HG02588 (cell line): ENCODE measurements around the gene BSG.
"Not testable (repeated sequence)": the region's sequence is repeated elsewhere in the genome, so short reads cannot be mapped to it uniquely, and the experiment has no call there.

Experiments
- ATAC-seq: cut with Tn5 transposase; IDR thresholded peaks from one replicate; pipeline ENCODE4 v1.9.1; 2021; ENCODE audit warnings: mild to moderate bottlenecking, moderate library complexity; ENCODE audit not compliant: unreplicated experiment

The BSG gene

DNA sequence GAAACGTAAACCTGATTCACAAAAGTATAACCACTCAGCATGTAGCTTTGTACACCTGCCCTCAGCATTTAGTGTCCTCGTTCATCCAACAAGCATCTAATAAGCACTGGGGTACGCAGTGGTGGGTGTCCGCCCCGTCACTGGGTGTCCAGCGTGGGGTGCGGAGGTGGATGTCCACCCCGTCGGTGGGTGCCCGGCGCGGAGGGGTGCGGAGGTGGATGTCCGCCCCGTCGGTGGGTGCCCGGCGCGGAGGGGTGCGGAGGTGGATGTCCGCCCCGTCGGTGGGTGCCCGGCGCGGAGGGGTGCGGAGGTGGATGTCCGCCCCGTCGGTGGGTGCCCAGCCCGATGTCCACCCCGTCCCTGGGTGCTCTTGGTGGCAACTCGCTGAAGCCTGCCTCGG, 12.8 kb downstream of the BSG start:
- not testable (repeated sequence) for ATAC-seq

DNA sequence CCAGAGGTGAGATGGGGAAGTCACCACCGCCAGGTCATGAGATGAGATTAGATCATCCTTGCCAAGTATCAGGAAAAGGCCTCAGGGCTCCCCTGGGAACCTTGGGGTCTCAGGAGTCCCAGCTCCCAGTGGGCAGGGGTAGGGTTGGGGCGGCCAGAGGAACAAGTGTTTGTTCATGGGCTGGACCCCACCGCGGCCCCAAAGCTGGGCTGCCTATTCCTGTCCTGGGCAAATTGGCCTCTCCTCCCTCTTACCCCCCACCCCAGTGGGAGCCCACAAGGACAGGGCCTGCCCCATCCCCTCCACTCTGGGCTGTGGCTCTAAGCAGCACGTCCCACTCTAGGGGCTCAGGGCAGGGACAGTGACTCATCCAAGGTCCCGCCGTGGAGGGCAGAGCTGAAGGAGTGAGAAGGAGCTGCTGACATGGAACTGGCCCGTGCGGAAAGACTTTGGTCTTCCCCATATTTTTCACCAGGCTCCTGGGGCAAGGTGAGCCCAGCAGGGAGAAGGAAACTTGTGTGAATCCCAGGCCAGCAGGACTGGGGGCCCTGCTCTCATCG, 13.2 kb downstream of the BSG start:
- ATAC-seq: no peak

DNA sequence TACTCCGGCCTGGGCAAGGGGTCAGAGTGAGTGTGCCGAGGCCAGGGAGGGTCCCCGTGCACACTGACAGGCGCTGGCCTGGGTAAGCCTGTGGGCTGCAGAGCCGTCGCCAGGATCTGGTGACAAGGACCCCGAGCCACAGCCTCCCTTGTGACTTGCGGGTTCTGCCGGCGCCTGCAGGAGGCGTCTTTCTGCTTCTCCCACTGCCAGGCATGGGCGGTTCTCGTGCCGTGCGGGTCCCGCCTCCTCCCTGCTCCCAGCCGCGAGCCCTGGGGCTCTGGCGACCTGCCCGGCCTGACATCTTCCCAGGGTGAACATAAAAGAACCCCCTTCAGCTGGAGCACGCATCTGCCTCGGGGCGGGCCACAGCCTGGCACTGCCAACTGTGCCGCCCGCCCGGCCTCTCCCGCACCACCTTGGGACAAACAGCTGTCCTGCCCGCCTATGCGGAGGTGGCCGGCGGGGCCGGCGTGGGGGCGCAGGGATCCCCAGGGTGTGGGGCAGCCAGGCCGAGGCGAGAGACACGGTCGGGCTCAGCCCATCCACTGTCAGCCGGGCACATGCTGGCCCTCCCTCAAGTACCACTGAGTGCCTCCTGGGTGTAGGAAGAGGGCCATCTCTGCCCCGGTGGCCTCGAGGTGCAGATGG, 15.8 kb downstream of the BSG start:
- ATAC-seq: no peak

DNA sequence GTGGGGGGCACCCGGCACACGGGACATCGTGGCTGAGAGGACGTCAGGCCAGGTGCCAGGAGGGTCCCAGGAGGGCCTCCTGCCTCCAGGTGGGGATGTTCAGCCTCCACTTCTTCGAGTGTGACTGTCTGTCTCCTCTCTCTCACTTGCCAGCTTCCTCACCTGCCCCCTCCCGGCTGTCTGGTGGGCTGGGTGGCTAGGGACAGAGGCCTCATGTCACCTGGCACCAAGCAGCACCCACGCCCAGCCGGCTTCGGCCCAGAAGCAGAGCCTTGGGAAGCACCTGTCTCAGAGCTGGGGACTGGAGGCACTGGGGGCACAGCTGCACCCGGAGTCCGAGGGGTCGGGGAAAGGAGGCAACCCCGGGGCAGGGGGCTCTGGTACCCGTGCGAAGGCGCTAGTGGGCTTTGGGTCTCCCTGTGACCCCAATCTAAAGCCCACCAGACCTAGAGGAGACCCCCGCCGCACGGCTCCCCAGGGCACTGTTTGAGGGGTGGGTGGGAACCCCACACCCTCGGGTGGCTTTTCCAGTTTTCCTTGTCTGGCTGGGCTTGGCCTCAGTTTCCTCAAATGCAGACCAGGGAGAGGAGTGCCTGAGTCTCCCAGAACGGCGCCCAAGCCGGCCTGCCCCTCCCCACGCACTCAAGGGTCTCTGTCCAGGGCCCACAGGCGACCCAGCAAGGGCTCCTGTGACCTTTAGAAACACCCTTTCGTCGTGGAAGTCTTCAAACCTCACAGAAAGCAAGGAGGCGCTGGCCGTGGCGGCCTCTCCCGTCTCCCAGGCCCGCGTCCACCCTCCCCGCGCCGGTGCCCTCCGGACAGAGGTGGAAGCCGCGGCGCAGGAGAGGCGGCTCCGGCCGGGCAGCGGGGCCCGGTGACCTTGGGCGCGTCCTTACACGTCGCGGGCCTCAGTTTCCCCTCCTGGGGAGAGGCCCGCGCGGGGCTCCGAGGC, 16.6 kb downstream of the BSG start:
- ATAC-seq: no peak

DNA sequence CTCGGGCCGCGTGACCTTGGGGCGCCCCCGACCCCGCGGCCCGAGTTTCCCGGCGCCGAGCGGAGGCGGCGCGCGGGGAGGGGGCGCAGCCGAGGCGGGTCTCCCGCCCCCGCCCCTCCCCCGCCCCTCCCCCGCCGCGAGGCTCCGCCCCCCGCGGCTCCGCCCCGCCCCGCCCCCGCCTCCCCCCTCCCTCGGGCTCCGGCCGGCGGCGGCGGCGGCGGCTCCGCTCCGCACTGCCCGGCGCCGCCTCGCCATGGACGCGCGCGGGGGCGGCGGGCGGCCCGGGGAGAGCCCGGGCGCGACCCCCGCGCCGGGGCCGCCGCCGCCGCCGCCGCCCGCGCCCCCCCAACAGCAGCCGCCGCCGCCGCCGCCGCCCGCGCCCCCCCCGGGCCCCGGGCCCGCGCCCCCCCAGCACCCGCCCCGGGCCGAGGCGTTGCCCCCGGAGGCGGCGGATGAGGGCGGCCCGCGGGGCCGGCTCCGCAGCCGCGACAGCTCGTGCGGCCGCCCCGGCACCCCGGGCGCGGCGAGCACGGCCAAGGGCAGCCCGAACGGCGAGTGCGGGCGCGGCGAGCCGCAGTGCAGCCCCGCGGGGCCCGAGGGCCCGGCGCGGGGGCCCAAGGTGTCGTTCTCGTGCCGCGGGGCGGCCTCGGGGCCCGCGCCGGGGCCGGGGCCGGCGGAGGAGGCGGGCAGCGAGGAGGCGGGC, 17.4 kb downstream of the BSG start, which contains the start of gene HCN2:
TSS of gene HCN2 (plus strand) at position 189 of the 703 bp plus-strand sequence. CDS start at position 254, 65 bp downstream.
- no peak for ATAC-seq

DNA sequence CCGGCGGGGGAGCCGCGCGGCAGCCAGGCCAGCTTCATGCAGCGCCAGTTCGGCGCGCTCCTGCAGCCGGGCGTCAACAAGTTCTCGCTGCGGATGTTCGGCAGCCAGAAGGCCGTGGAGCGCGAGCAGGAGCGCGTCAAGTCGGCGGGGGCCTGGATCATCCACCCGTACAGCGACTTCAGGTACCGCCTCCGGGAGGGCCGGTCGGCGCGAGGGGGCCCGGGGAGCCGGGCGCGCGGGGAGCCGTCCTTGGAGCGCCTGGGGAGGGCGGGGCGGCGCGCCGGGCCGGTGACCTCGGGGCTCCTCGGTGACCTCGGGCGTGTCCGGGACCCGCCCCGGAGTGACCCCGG, 18.0 kb downstream of the BSG start:
- ATAC-seq: no peak

DNA sequence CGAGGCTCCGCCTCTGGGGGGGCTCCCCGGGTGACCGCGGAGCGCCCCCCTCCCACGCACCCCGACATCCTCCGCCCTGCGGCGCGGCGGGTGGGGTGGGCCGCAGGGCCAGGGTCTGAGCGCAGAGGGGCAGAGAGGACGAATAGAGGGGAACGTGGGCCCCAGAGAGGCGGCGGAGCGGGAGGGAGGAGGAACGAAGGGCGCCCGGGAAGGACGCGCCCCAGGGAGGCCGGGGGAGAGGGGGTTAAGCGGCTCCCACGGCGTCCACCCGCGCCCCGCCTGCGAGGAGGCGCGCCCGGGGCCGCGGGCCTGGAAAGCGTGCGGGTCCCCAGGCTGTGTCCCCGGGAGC, 18.3 kb downstream of the BSG start:
- ATAC-seq: no peak

DNA sequence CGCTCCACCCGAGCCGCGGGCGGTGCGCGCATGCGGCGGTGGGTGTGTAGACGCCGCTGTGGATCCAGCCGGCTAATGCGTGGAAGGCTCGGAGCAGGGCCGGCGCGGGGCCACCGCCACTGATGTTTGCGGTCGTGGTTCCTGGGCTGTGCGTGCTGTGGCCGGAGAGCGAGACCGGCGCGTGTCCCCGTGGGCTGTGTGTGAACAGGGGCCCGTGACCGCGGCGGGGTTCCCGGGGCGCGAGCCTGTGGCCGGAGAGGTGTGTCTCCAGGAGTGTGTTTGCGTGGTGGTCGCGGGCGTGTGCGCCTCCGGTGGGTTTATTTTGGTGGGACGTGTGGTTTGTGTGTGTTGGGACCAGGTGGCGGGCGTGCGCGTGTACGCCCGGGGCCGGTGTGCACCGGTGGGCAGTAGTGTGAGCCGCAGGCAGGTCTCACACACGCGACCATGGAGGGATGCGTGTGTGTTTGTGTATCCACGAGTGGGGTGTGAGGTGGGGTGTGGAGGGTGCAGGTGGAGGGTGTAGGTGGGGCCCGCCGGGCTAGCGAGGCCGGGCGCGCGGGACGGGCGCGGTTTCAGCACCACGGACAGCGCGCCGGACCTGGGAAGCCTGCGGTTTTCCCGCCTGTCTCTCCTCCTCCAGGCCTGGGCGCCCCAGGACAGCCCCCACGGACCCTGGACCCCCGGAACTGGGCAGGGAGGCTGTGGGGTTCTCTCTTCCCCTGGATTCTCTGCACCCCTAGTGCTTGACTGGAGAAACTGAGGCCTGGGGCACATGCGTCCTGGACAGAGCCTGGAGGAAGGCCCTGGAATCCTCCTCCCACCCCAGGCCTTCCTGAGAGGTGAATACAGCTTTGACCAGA, 18.9 kb downstream of the BSG start:
- no peak for ATAC-seq

DNA sequence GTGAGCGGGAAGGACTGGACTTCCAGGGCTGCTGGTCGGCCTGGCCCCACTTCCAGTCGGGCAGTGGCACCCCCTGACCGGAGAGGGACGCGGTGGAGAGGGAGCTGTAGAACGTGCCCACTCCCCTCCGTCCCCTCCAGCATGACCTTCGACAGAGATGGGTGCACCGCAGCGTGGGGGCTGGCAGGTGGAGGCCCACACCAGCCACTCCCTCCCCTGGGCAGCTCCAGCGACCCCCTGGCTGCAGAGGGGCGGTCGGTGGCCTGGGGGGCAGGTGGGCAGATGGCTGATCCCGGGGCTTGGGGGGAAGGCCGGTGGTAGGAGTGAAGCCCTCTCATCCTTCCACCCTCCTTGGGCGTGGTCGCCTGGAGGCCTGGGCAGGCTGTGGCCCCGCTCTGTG, 19.7 kb downstream of the BSG start:
- ATAC-seq: no peak

DNA sequence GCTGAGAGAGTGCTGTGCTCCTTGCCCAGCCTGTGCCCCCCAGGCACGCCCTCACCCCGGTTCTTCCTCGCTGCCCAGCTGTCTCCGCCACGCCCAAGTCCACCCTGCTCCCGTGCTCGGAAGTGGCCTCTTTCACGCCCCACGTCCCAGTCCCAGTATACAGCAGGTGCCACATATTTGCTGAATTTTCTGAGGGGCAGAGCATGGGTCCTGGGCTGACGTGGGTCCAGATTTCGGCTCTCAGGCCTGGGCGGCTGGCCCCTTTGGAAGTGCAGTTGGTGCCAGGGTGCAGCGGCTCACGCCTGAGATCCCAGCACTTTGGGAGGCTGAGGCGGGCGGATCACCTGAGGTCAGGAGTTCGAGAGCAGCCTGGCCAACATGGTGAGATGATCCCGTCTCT, 20.7 kb downstream of the BSG start:
- no peak for ATAC-seq

DNA sequence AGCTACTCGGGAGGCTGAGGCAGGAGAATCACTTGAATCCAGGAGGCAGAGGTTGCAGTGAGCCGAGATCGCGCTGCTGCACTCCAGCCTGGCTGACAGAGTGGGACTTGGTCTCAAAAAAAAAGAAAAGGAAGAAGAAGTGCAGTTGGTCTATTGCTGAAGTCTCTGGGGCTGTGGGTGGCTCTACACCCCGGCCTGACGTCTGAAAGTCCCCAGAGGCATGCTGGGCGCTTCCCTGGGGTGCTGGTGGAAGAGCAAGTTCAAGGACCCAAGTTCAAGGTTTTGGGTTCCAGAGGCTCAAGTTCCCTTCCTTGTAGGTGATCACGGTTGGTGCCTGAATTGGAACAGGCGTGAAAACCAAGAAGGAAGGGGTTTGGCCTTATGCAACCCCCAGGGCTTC, 21.1 kb downstream of the BSG start:
- ATAC-seq: no peak

DNA sequence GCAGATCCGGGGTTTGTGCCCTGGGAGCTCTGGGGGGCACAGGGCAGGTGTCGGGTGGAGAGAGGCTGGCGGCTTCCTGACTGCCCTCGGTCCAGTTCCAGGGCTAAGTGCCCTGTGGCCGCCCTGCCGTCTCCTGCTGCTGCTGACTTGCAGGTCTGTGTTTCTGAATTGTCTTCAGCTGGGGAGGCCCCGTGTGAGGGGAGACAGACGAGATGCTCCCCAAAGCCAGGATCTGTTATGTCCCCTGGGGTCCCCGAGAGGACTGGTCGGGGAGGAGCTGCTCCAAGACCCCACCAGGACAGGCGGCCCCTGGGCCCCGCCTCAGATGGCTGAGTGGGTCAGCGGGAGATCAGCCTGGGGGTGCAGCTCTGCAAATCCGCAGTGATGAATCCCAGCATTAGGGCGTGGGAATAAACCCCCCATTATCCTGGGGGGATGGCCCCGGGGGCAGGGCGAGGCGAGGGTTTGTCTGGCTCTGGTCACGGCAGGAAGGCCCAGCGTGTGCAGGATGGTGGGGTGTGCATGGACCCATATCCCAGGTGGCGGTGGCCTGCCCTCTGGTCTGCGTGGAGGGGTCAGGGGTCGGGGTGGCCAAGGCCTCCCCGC, 22.0 kb downstream of the BSG start:
- ATAC-seq: no peak

DNA sequence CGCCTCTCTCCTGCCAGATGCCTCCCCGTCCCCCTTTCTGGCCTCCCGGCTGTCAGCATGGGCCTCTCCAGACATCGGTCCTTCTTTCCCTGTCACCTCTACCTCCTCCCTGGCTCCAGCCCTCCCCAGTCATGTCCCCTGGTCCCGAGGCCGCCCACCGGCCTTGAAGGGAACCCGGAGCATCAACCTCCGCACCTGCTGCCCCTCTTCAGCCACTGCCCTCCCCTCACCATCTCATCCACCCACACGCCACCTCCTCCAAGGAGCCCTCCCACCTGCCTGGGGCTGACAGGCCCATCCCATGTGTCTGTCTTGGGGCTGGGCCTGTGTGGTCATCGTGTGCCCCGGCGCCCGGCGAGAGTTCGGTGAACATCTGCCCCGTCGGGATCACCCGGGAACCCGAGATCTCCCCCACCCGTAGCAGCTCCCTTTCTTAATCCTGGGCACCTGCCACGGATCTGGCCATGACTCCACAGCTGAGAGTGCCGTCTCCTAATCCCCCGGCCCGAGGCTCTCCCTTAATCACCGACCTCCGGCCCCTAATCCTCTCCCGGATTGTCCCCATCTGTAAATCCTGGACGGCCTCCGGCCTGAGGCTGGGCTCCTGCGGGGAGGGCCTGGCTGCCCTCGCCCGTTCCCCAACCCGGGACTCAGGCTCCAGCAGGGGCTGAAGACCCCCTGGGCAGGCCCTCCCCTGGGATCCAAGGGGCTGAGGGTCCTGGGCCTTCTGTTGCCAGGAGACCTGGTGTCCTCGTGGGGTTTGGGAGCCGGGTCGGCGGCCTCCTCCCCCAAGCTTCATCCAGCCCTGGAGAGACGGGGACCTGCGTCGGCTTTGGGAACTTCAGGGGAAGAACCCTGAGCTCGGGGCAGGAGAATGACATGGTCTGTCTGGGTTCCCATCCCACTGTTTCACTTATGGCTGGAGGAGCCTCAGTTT, 23.2 kb downstream of the BSG start:
- ATAC-seq: no peak

DNA sequence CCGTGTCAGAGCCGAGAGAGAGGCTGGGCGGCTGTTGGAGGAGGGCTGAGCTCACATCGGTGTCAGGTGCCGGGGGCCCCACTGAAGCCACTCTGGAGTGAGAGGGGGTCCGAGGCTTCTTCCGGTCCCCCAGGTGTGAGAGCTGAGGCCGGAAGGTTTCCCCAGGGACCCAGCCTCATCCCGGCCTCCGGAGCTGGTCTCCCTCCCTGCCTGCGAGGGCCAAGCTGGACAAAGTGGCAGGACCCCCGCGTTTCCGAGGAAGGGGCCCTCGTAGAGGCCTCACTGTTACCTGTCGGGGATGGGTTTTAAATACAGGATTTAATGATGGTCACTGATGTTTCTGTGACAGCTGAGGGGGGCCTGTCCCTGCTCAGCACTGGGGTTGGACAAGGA, 23.9 kb downstream of the BSG start:
- no peak for ATAC-seq

DNA sequence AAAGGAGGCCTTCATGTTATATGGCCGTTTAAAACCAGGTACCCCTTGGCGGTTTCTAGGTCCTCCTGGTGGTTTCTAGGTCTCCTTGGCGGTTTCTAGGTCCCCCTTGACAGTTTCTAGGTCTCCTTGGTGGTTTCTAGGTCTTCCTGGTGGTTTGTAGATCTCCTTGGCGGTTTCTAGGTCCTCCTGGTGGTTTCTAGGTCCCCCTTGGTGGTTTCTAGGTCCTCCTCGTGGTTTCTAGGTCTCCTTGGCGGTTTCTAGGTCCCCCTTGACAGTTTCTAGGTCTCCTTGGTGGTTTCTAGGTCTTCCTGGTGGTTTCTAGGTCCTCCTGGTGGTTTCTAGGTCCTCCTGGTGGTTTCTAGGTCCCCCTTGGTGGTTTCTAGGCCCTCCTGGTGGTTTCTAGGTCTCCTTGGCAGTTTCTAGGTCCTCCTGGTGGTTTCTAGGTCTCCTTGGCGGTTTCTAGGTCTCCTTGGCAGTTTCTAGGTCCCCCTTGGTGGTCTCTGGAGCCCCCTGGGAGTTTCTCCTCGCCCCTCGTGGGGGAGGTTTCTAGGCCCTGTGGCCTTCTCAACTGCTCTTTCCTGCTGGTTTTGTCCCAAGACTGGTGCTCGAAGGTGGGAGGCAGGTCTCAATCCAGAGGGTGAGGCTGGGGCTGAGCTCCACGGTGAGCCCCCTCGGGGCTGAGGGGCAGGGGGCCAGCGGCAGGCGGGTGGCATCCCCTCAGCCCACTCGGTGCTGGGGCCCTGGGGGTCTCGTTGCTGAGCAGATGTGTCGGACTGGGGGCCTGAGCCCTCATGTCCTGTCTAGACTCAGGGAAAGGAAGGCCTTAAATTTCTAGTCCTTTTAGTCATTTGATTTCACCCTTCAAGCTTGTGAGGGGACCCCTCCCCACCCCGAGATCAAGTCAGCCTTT, 25.3 kb downstream of the BSG start:
- no peak for ATAC-seq

DNA sequence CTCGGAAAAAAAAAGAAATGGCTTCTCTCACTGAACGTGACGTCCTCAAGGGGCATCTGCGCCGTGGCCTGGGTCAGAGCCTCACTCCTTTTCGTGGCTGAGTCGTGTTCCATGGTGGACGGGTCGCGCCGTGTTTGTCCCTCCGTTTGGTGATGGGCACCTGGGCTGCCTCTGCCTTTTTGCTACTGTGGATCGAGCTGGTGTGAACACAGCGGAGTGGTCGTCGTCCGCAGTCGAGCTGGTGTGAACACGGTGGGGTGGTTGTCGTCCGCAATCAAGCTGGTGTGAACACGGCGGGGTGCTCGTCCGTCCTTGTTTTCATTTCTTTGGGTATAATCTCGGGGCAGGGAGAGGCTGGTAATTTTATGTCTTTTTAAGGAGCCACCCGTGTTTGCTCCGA, 28.9 kb downstream of the BSG start:
- no peak for ATAC-seq

DNA sequence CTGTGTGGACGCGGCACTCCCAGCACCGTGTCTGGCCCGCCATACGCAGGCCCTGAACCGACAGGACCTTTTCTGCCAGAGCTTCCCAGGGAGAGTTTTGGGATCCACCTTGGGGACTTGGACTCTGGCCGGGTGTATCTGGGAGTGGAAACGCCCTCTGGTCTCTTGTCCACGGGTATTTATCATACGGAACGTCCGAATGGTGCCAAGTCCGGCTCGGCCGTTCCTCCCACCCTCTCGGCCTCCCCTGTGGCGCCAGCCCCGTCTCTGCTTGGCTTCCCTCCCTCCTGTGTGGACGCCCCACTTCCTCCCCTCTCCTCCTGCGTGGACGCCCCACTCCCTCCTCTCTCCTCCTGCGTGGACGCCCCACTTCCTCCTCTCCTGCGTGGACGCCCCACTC, 29.4 kb downstream of the BSG start:
- ATAC-seq: no peak
